Caco-2 (cell line): ENCODE data around the gene LMAN2. TPM values are rescaled to one million over a fixed set of nuclear protein-coding genes. Genes with fewer than 3 reads are reported as not detected.

Source experiments
- Bru-seq: library from RNA; stranded (reverse); fragments of 400-500 nt; gene quantifications from one replicate; lab custom pipeline; 2021; lab: Mats Ljungman, UMichigan
- BruChase-seq, 2 experiments: library from RNA; stranded (reverse); fragments of 400-500 nt; gene quantifications; one replicate each; lab custom pipeline; 2021; lab: Mats Ljungman, UMichigan
- BruUV-seq: library from RNA; stranded (reverse); fragments of 400-500 nt; replicated peaks from 2 replicates; lab custom pipeline; 2021; lab: Mats Ljungman, UMichigan
- CTCF ChIA-PET: fragments of 300-600 bp; sonication (Branson Sonifier 250); formaldehyde crosslinking; loops from one replicate; lab custom pipeline; 2022; ENCODE audit warnings: antibody characterized with exemption; lab: Charles Lee
- POLR2A ChIA-PET: fragments of 300-600 bp; sonication (Branson Sonifier 250); formaldehyde crosslinking; loops from one replicate; lab custom pipeline; 2022; ENCODE audit warnings: antibody characterized with exemption; lab: Charles Lee
- DNase-seq, 2 experiments: peaks; one replicate each; pipeline versions ENCODE4 v3.0.0 to v3.0.0-alpha.2; 2020 to 2022
- H3K27me3 ChIP-seq: replicated peaks from 2 replicates; pipeline ENCODE4 v1.6.0; 2011; ENCODE audit warnings: low read length; ENCODE audit not compliant: control insufficient read depth, insufficient read depth
- H3K36me3 ChIP-seq: 2 replicates; pipeline ENCODE4 v1.5.1; 2011; ENCODE audit warnings: low read length; ENCODE audit not compliant: control insufficient read depth, insufficient read depth
- H3K4me1 ChIP-seq: fragments of 250-450 bp; sonication (Bioruptor Pico); 2 replicates; pipeline ENCODE4 v1.5.1; 2020; ENCODE audit warnings: mild to moderate bottlenecking
- H3K4me3 ChIP-seq: 2 replicates; pipeline ENCODE4 v1.5.1; 2011; ENCODE audit warnings: low read depth, mild to moderate bottlenecking, control low read depth, low read length
- H3K9me3 ChIP-seq: fragments of 250-450 bp; sonication (Bioruptor Pico); 2 replicates; pipeline ENCODE4 v1.5.1; 2020; ENCODE audit warnings: mild to moderate bottlenecking, moderate library complexity
- H3K27ac Mint-ChIP-seq: one replicate; pipeline ENCODE4 v1.8.0; 2022; ENCODE audit warnings: mixed read lengths; ENCODE audit not compliant: unreplicated experiment
- H3K27me3 Mint-ChIP-seq: one replicate; pipeline ENCODE4 v1.8.0; 2022; ENCODE audit warnings: mixed read lengths; ENCODE audit not compliant: insufficient read depth, unreplicated experiment
- H3K36me3 Mint-ChIP-seq: one replicate; pipeline ENCODE4 v1.8.0; 2022; ENCODE audit warnings: mild to moderate bottlenecking, mixed read lengths; ENCODE audit not compliant: insufficient read depth, unreplicated experiment
- H3K4me1 Mint-ChIP-seq: one replicate; pipeline ENCODE4 v1.8.0; 2022; ENCODE audit warnings: low read depth, mixed read lengths; ENCODE audit not compliant: unreplicated experiment
- H3K4me3 Mint-ChIP-seq: one replicate; pipeline ENCODE4 v1.8.0; 2022; ENCODE audit warnings: mild to moderate bottlenecking, moderate library complexity, mixed read lengths; ENCODE audit not compliant: unreplicated experiment
- H3K9me3 Mint-ChIP-seq: one replicate; pipeline ENCODE4 v1.8.0; 2022; ENCODE audit warnings: mixed read lengths; ENCODE audit not compliant: unreplicated experiment
- CTCF ChIP-seq, 2 experiments: fragments of 200-600 bp in 1 of 2; IDR thresholded peaks; 1 replicate in 1 of 2; 2 replicates in 1 of 2; pipeline versions ENCODE4 v1.5.1 to v1.8.0; 2011 to 2022; ENCODE audit warnings: antibody characterized with exemption in 1 of 2, control low read depth in 1 of 2, inconsistent platforms in 1 of 2, low read depth in 1 of 2, low read length in 1 of 2, mild to moderate bottlenecking in 1 of 2, moderate library complexity in 1 of 2; ENCODE audit not compliant: insufficient read depth in 1 of 2, severe bottlenecking in 1 of 2, unreplicated experiment in 1 of 2
- intact Hi-C: fragments of 100-400 bp; cut with micrococcal nuclease; formaldehyde crosslinking; loops from one replicate; pipeline ENCODE4 v1.10.0; 2022; ENCODE audit not compliant: unreplicated experiment
- long read RNA-seq: library from polyadenylated mRNA; stranded (forward); transcript quantifications from one replicate; pipeline ENCODE4 v2.0.0, GENCODE V29; 2022
- total RNA-seq: library from RNA; stranded (reverse); gene quantifications from 2 replicates; pipeline ENCODE4 v1.2.3, GENCODE V29; 2022

Gene LMAN2
- 240 and 241 TPM in 2 replicates for total RNA-seq
- percentile 83 among the genes with signal in this experiment for Bru-seq, nascent RNA
- percentile 80 among the genes with signal in this experiment for BruChase-seq, experiment 1, labeled RNA remaining after a 2-hour chase
- percentile 89 among the genes with signal in this experiment for BruChase-seq, experiment 2, labeled RNA remaining after a 6-hour chase
- long read RNA-seq, transcript LMAN2-201 (8 exons, 1,800 nt) = major isoform, 1,377 of 1,433 reads
- long read RNA-seq, transcript LMAN2-208 (8 exons, 1,149 nt) = minor isoform, 16 of 1,433 reads
- long read RNA-seq, partial matches to known transcripts = 17 of 1,433 reads
- long read RNA-seq, other reads (novel, unspliced or antisense) = 23 of 1,433 reads

- no peaks in the 10 kb centered on the region for H3K27me3 Mint-ChIP-seq
- peaks cover 27% of the 10 kb centered on the region for H3K4me1 Mint-ChIP-seq
- peak; percentile 95 to 96 for DNase-seq
- peaks cover 12% of the 10 kb centered on the region; the same call in 1 of the 2 replicates for H3K4me1 ChIP-seq
- H3K9me3 ChIP-seq = no peaks in the 10 kb centered on the region
- peak within 1 kb of the TSS; percentile 100 for H3K27ac Mint-ChIP-seq
- intact Hi-C loops = loop anchor here (2.0 kb wide), 2 partner anchors 19 to 39 kb away; no protein-coding TSS in a partner anchor
- TF ChIP-seq CTCF (IDR thresholded peaks at IDR 0.05; ENCODE audit: insufficient read depth in 1 of 2, low read depth in 1 of 2, low read length in 1 of 2, severe bottlenecking in 1 of 2, unreplicated experiment in 1 of 2) = no peak
- peak within 1 kb of the TSS; percentile 70 for H3K4me3 ChIP-seq
- BruUV-seq = no TSS peak
- 0 out of 2 replicates have a peak, but pooled peaks cover 2% of the 10 kb centered on the region for H3K36me3 ChIP-seq
- peaks cover 30% of the 10 kb centered on the region for H3K36me3 Mint-ChIP-seq
- H3K27me3 ChIP-seq = no peaks in the 10 kb centered on the region
- POLR2A ChIA-PET = interaction anchor here (0.6 to 1.9 kb wide), 13 partner anchors 15 to 145 kb away, joined by 3 to 22 read pairs (median 4); partner anchors contain the start of genes GRK6, PRELID1 and RAB24
- H3K9me3 Mint-ChIP-seq = peaks cover 15% of the 10 kb centered on the region
- H3K4me3 Mint-ChIP-seq = peak within 1 kb of the TSS; percentile 95
- CTCF ChIA-PET = interaction anchor here (0.6 to 2.6 kb wide), 10 partner anchors 17 to 265 kb away, joined by 3 to 19 read pairs (median 6); partner anchors contain the start of gene FGFR4
Measured at GRCh38 chr5:177351392-177352329, at the start of gene LMAN2. TSS of gene LMAN2 (minus strand) at chr5:177351668. CDS start at chr5:177351647, 21 bp downstream.

- Histone ChIP-seq H3K4me1 (peaks cover 6% of the 10 kb centered on the region), H3K4me3 (no peak within 1 kb of the TSS), H3K36me3 (no peaks in the 10 kb centered on the region), H3K27me3 (no peaks in the 10 kb centered on the region), H3K9me3 (no peaks in the 10 kb centered on the region)
- DNase-seq = no peak
- ChIA-PET CTCF (interaction anchor here (0.7 to 5.1 kb wide), 2 partner anchors 10 to 26 kb away, joined by 3 to 148 read pairs; no protein-coding TSS in a partner anchor), POLR2A (no interaction called here)
- TF ChIP-seq CTCF (IDR thresholded peaks at IDR 0.05; ENCODE audit: insufficient read depth in 1 of 2, low read depth in 1 of 2, low read length in 1 of 2, severe bottlenecking in 1 of 2, unreplicated experiment in 1 of 2) = no peak
- Mint-ChIP-seq H3K4me3 (no peak within 1 kb of the TSS), H3K36me3 (peaks cover 6% of the 10 kb centered on the region), H3K27me3 (peaks cover under 1% of the 10 kb centered on the region), H3K27ac (no peak within 1 kb of the TSS), H3K9me3 (no peaks in the 10 kb centered on the region), H3K4me1 (peaks cover 6% of the 10 kb centered on the region)
- intact Hi-C loops = no loop called here
- BruUV-seq = no TSS peak
Measured at GRCh38 chr5:177399997-177400868, 48.8 kb upstream of the LMAN2 start, which contains the start of gene PFN3. TSS of gene PFN3 (minus strand) at chr5:177400661. CDS start at chr5:177400576, 85 bp downstream.
